NOMO-1 (cell line): ENCODE results near the gene TBX3.

ENCODE experiments used
- DNase-seq, 2 experiments: peaks; one replicate each; lab custom pipeline; 2025; ENCODE audit not compliant: unreplicated experiment in 2 of 2; lab: John Stamatoyannopoulos, UW

TBX3 gene

DNA sequence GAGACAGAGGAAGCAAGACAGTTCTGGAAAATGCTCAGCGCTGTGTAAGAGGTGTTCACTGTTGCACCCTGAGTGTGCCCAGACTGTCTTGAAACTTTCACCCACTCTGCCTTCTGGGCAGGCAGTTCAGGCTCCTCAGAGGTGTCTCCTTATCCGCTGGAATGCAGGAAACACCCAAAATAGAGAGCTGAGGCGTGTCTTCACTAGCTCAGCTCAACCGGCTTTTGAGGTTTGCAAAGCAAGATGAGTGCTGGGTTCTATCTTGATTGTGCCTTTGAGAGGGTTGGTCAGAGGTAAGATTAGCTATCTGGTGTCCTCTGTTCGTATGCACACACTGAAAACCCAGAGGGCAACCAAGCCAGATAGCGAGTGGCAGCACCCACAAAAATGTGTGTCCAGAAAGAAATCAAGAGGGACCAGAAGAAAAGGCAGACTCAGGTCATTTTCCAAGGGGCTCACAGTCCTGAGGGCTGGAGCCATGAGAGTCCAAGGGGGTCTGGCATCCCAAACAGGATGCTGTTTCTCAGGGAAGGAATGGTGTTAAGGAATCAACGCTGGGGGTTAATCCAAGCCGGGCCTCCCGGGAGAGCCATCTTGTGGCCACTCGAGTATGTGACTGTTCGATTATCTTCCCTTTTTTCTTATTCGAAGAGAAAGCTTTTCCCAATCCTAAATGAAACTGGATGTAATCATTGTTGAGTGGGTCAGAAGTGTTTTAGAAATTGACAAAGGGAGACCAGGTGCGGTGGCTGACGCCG, 47.1 kb downstream of the TBX3 start:
- no peak for DNase-seq

DNA sequence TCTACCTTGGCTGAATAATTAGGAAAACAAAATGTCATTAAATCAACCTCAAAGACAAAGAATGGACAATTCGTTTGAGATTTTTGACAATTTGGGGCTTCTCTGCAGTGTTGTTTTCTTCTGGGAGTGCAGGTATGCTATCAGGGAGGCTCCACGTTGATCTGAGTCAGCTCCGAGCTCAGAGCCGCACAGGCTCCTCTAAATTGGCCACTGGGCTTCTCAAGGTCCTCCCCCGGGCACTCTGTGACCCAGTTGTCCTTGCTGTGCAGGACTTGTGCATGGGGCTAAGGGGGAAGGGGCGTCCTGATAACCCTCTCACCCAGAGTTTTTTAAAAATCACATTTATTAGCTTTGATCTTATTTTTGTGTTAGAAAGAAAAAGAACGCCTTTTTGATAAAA, 52.7 kb downstream of the TBX3 start:
- no peak for DNase-seq

DNA sequence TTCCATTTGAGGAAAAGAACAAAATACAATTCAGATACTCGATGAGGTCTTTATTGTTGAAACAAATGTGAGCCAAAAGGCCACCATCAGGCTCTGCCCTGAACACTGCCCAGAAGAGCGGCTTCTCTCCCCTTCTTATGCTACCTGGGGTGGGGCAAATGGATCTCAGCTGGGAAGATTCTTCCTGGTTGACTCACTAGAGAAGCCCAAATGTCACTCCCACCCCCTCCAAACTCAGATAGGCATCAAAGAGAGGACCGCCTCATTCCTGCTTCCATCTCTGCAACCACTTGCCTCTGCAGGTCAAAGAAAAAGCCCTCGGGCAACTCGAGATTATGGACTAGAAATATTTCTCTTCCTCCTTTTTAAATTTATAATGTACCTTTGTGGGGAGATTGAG, 55.8 kb downstream of the TBX3 start:
- no peak for DNase-seq

DNA sequence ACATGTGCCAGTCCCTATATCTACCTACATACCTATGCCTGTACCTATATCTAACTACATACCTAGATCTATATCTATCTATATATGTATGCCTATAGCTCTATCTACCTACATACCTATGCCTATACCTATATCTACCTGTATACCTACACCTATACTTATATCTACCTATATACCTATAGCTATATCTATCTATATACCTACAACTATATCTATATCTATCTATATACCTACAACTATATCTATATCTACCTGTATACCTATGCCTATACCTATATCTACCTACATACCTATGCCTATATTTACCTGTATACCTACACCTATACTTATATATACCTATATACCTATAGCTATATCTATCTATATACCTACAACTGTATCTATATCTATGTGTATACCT, 56.6 kb downstream of the TBX3 start:
- DNase-seq, result no peak

DNA sequence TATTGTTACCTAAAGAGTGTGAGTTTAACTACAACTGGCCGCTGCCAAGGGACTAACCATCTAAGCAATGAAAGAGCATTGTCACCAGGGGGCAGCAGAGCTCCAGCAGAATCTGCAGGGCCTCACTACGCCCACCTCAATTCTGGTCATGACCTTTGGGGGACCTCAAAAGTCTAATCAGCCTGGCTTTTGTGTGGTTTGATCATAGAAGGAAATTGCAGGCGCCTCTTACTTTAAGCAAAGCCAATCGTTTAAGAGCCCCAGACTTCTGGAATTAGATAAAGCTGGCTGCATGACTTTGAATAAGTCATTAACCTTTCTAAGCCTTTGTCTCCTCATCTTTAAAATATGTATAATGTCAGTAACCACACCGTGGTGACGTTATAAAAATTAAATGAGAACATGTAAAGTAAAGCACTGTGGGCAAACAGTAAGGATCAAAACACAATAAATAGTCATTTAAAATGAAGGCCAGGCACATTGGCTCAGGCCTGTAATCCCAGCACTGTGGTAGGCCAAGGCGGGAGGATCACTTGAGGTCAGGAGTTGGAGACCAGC, 58.6 kb downstream of the TBX3 start:
- peak; percentile 5 to 11 for DNase-seq

DNA sequence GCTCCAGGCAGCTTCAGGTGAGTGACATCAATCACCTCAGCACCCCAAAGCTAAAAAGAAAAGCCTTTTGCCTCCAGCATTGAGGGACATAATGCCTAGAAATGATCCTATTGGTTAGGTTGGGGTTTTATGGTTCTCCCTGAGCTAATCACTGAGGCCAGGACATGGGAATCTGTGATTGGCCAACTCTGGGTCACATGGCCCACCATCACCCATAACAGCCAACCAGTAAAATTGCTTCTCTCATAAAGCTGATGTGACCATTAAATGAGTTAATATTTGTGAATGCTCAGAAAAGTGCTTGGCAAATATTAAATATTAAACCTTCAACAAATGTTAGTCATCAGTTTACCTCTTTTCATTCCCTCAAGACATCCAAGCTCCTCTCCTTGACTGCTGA, 60.2 kb downstream of the TBX3 start:
- DNase-seq, result no peak
